Measurements from ENCODE around the gene B4GAT1.

Gene B4GAT1

GRCh38 chr11:66314186-66314501, 33.3 kb downstream of the B4GAT1 start:
- Histone ChIP-seq H3K4me1 (ENCODE audit: low read length) (peaks cover 21% of the 10 kb centered on the region), H3K9me3 (ENCODE audit: insufficient read depth, low read length) (no peaks in the 10 kb centered on the region), H3K36me3 (replicated peaks; ENCODE audit: low read depth, low read length) (no peaks in the 10 kb centered on the region), H2AFZ (ENCODE audit: low read depth, low read length) (no peak overlapping the region), H3K4me2 (ENCODE audit: low read length) (no peak overlapping the region), H3K27ac (ENCODE audit: low read length) (no peak overlapping the region), H3K27me3 (ENCODE audit: low read depth, low read length) (no peaks in the 10 kb centered on the region; the same call in 1 of the 2 replicates), H3K79me2 (ENCODE audit: low read length) (no peaks in the 10 kb centered on the region), H4K20me1 (ENCODE audit: insufficient read depth, low read length) (no peaks in the 10 kb centered on the region), H3K4me3 (ENCODE audit: low read length) (no peak overlapping the region), H3K9ac (ENCODE audit: low read length) (no peak overlapping the region)
- TF ChIP-seq EZH2phosphoT487 (IDR thresholded peaks at IDR 0.05; ENCODE audit: low read depth), result no peak
- TF ChIP-seq, protein P1, sequence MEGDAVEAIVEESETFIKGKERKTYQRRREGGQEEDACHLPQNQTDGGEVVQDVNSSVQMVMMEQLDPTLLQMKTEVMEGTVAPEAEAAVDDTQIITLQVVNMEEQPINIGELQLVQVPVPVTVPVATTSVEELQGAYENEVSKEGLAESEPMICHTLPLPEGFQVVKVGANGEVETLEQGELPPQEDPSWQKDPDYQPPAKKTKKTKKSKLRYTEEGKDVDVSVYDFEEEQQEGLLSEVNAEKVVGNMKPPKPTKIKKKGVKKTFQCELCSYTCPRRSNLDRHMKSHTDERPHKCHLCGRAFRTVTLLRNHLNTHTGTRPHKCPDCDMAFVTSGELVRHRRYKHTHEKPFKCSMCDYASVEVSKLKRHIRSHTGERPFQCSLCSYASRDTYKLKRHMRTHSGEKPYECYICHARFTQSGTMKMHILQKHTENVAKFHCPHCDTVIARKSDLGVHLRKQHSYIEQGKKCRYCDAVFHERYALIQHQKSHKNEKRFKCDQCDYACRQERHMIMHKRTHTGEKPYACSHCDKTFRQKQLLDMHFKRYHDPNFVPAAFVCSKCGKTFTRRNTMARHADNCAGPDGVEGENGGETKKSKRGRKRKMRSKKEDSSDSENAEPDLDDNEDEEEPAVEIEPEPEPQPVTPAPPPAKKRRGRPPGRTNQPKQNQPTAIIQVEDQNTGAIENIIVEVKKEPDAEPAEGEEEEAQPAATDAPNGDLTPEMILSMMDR (IDR thresholded peaks at IDR 0.05; ENCODE audit: low read depth, low read length), result no peak

- no peaks in the 10 kb centered on the region for H3K36me3 ChIP-seq (replicated peaks; ENCODE audit: low read depth, low read length)
- H3K4me2 ChIP-seq (ENCODE audit: low read length), result peak overlapping the region; percentile 59
- H3K9ac ChIP-seq (ENCODE audit: low read length), result no peak overlapping the region
- no peak overlapping the region for H2AFZ ChIP-seq (ENCODE audit: low read depth, low read length)
- no peaks in the 10 kb centered on the region for H3K79me2 ChIP-seq (ENCODE audit: low read length)
- no peak overlapping the region for H3K27ac ChIP-seq (ENCODE audit: low read length)
- peaks cover 16% of the 10 kb centered on the region for H3K4me1 ChIP-seq (ENCODE audit: low read length)
- TF ChIP-seq EZH2phosphoT487 (IDR thresholded peaks at IDR 0.05; ENCODE audit: low read depth), result no peak
- TF ChIP-seq, protein P1 (IDR thresholded peaks at IDR 0.05; ENCODE audit: low read depth, low read length), result no peak
- H3K9me3 ChIP-seq (ENCODE audit: insufficient read depth, low read length), result no peaks in the 10 kb centered on the region
- H4K20me1 ChIP-seq (ENCODE audit: insufficient read depth, low read length), result no peaks in the 10 kb centered on the region
- H3K4me3 ChIP-seq (ENCODE audit: low read length), result peak overlapping the region; percentile 69
- H3K27me3 ChIP-seq (ENCODE audit: low read depth, low read length), result no peaks in the 10 kb centered on the region; the same call in 1 of the 2 replicates
These were observed 33.9 kb downstream of the B4GAT1 start for GRCh38 chr11:66313321-66314185.

- peak overlapping the region; percentile 66; the same call in 1 of the 2 replicates for H2AFZ ChIP-seq (ENCODE audit: low read depth, low read length)
- H3K27ac ChIP-seq (ENCODE audit: low read length), result no peak overlapping the region
- no peak for TF ChIP-seq EZH2phosphoT487 (IDR thresholded peaks at IDR 0.05; ENCODE audit: low read depth)
- TF ChIP-seq, protein P1 (IDR thresholded peaks at IDR 0.05; ENCODE audit: low read depth, low read length), result no peak
- no peaks in the 10 kb centered on the region; the same call in 1 of the 2 replicates for H3K27me3 ChIP-seq (ENCODE audit: low read depth, low read length)
- H3K9me3 ChIP-seq (ENCODE audit: insufficient read depth, low read length), result no peaks in the 10 kb centered on the region
- peak overlapping the region; percentile 69 for H3K4me3 ChIP-seq (ENCODE audit: low read length)
- H3K4me2 ChIP-seq (ENCODE audit: low read length), result peak overlapping the region; percentile 59
- no peaks in the 10 kb centered on the region for H3K79me2 ChIP-seq (ENCODE audit: low read length)
- no peak overlapping the region for H3K9ac ChIP-seq (ENCODE audit: low read length)
- no peaks in the 10 kb centered on the region for H3K36me3 ChIP-seq (replicated peaks; ENCODE audit: low read depth, low read length)
- H3K4me1 ChIP-seq (ENCODE audit: low read length), result peaks cover 8% of the 10 kb centered on the region
- H4K20me1 ChIP-seq (ENCODE audit: insufficient read depth, low read length), result no peaks in the 10 kb centered on the region
These were observed 34.7 kb downstream of the B4GAT1 start for GRCh38 chr11:66312549-66313320.

DNA sequence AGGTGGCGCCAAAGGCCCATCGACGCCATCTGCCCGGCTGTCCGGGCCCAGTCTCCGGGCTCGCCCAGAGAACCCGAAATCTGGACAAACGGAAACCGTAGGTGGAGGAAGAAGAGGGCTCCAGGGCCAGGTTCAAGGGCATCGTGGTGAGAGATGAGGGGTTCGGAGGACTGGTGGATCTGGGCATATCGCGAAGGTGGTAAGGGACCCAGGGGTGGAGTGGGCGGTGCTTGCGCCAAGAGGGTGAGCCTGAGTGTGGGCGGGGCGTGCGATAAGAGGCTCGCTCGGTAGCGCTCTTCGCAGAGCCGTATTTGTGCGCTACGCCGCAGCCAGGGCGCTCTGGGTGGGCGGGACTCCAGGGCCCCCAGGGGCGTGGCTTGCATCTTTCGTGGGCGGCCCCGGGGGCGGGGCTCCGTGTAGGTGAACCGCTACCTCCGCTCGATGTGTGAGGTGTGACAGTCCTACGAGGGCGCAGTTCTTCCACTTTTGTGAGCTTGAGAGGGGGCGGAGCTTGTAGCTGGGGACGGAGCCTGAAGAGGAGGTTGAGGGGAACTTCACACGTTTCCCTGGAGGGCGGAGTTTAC, 35.4 kb downstream of the B4GAT1 start:
- peaks cover under 1% of the 10 kb centered on the region for H3K4me1 ChIP-seq (ENCODE audit: low read length)
- peak overlapping the region; percentile 66; the same call in 1 of the 2 replicates for H2AFZ ChIP-seq (ENCODE audit: low read depth, low read length)
- H3K9ac ChIP-seq (ENCODE audit: low read length), result no peak overlapping the region
- peak overlapping the region; percentile 69 for H3K4me3 ChIP-seq (ENCODE audit: low read length)
- H3K4me2 ChIP-seq (ENCODE audit: low read length), result peak overlapping the region; percentile 59
- no peaks in the 10 kb centered on the region for H4K20me1 ChIP-seq (ENCODE audit: insufficient read depth, low read length)
- no peaks in the 10 kb centered on the region for H3K79me2 ChIP-seq (ENCODE audit: low read length)
- no peaks in the 10 kb centered on the region for H3K9me3 ChIP-seq (ENCODE audit: insufficient read depth, low read length)
- peaks cover 3% of the 10 kb centered on the region; the same call in 1 of the 2 replicates for H3K27me3 ChIP-seq (ENCODE audit: low read depth, low read length)
- no peaks in the 10 kb centered on the region for H3K36me3 ChIP-seq (replicated peaks; ENCODE audit: low read depth, low read length)
- TF ChIP-seq EZH2phosphoT487 (IDR thresholded peaks at IDR 0.05; ENCODE audit: low read depth), result no peak
- TF ChIP-seq, protein P1 (IDR thresholded peaks at IDR 0.05; ENCODE audit: low read depth, low read length), result peak; percentile 37; the same call in 1 of the 2 replicates
- H3K27ac ChIP-seq (ENCODE audit: low read length), result no peak overlapping the region

Measured in OCI-LY3 (cell line).